H9 (cell line): ENCODE data around the gene MTCL1. TPM values are rescaled to one million over a fixed set of nuclear protein-coding genes. Genes with fewer than 3 reads are reported as not detected.

Source experiments
- DNase-seq: peaks from one replicate; pipeline ENCODE4 v3.0.0-alpha.2; 2017
- H2AFZ ChIP-seq: one replicate; pipeline ENCODE4 v1.6.1; 2013; ENCODE audit warnings: mild to moderate bottlenecking, low read length, control low read depth, moderate library complexity
- H2AK5ac ChIP-seq: 2 replicates; pipeline ENCODE4 v1.6.1; 2013; ENCODE audit warnings: low read length, control low read depth, mixed read lengths; ENCODE audit not compliant: insufficient read length
- H2BK120ac ChIP-seq: one replicate; pipeline ENCODE4 v1.6.1; 2013; ENCODE audit warnings: low read depth, mild to moderate bottlenecking, low read length, control low read depth, inconsistent platforms; ENCODE audit not compliant: poor library complexity, severe bottlenecking
- H2BK12ac ChIP-seq: 2 replicates; pipeline ENCODE4 v1.6.1; 2013; ENCODE audit warnings: low read length, control low read depth, mixed read lengths, low read depth; ENCODE audit not compliant: insufficient read length
- H2BK15ac ChIP-seq: 2 replicates; pipeline ENCODE4 v1.6.1; 2013; ENCODE audit warnings: low read depth, low read length, control low read depth
- H2BK20ac ChIP-seq: one replicate; pipeline ENCODE4 v1.6.1; 2013; ENCODE audit warnings: low read depth, mild to moderate bottlenecking, low read length, control low read depth, inconsistent platforms; ENCODE audit not compliant: poor library complexity, severe bottlenecking
- H2BK5ac ChIP-seq: 2 replicates; pipeline ENCODE4 v1.6.1; 2013; ENCODE audit warnings: low read length, control low read depth, mixed read lengths; ENCODE audit not compliant: insufficient read length
- H3K14ac ChIP-seq: 2 replicates; pipeline ENCODE4 v1.6.1; 2013; ENCODE audit warnings: low read length, control low read depth; ENCODE audit not compliant: insufficient read depth
- H3K18ac ChIP-seq: 2 replicates; pipeline ENCODE4 v1.6.1; 2013; ENCODE audit warnings: low read depth, mild to moderate bottlenecking, mixed read lengths, low read length, control low read depth; ENCODE audit not compliant: insufficient read length
- H3K23ac ChIP-seq: 2 replicates; pipeline ENCODE4 v1.6.1; 2013; ENCODE audit warnings: low read length, control low read depth, mixed read lengths, low read depth; ENCODE audit not compliant: insufficient read length
- H3K23me2 ChIP-seq: 2 replicates; pipeline ENCODE4 v1.6.1; 2013; ENCODE audit warnings: low read depth, mild to moderate bottlenecking, mixed read lengths, low read length, control low read depth; ENCODE audit not compliant: insufficient read length, poor library complexity, severe bottlenecking
- H3K27ac ChIP-seq: 2 replicates; pipeline ENCODE4 v1.5.1; 2013; ENCODE audit warnings: low read length, control low read depth, mixed read lengths, low read depth; ENCODE audit not compliant: insufficient read length
- H3K27me3 ChIP-seq: 2 replicates; pipeline ENCODE4 v1.6.1; 2013; ENCODE audit warnings: low read length, control low read depth, inconsistent platforms; ENCODE audit not compliant: insufficient read depth
- H3K4ac ChIP-seq: 2 replicates; pipeline ENCODE4 v1.6.1; 2013; ENCODE audit warnings: low read depth, mild to moderate bottlenecking, control low read depth, inconsistent platforms, low read length, moderate library complexity
- H3K4me1 ChIP-seq: 2 replicates; pipeline ENCODE4 v1.6.1; 2013; ENCODE audit warnings: low read length, control low read depth, inconsistent platforms; ENCODE audit not compliant: insufficient read depth
- H3K4me2 ChIP-seq: 2 replicates; pipeline ENCODE4 v1.6.1; 2013; ENCODE audit warnings: low read length, control low read depth, mixed read lengths; ENCODE audit not compliant: insufficient read length, insufficient read depth
- H3K56ac ChIP-seq: 2 replicates; pipeline ENCODE4 v1.6.1; 2013; ENCODE audit warnings: low read depth, mild to moderate bottlenecking, mixed read lengths, low read length, control low read depth; ENCODE audit not compliant: insufficient read length
- H3K79me1 ChIP-seq: 2 replicates; pipeline ENCODE4 v1.6.1; 2013; ENCODE audit warnings: low read depth, mild to moderate bottlenecking, moderate library complexity, low read length, control low read depth, inconsistent platforms; ENCODE audit not compliant: insufficient read depth, poor library complexity, severe bottlenecking
- H3K79me2 ChIP-seq: 2 replicates; pipeline ENCODE4 v1.6.1; 2013; ENCODE audit warnings: low read length, control low read depth, inconsistent platforms; ENCODE audit not compliant: insufficient read depth
- H3K9ac ChIP-seq: 2 replicates; pipeline ENCODE4 v1.6.1; 2013; ENCODE audit warnings: low read length, control low read depth, mixed read lengths; ENCODE audit not compliant: insufficient read length; ENCODE audit errors: extremely low read depth
- H3K9me3 ChIP-seq: one replicate; pipeline ENCODE4 v1.6.1; 2013; ENCODE audit warnings: low read depth, low read length, inconsistent platforms; ENCODE audit not compliant: control insufficient read depth
- H3T11ph ChIP-seq: one replicate; pipeline ENCODE4 v1.6.1; 2013; ENCODE audit warnings: mild to moderate bottlenecking, low read length, control low read depth, inconsistent platforms
- H4K20me1 ChIP-seq: one replicate; pipeline ENCODE4 v1.6.1; 2013; ENCODE audit not compliant: control insufficient read depth, insufficient read length, insufficient read depth
- H4K5ac ChIP-seq: 2 replicates; pipeline ENCODE4 v1.6.1; 2013; ENCODE audit warnings: low read depth, mild to moderate bottlenecking, mixed read lengths, low read length, control low read depth; ENCODE audit not compliant: insufficient read length
- H4K8ac ChIP-seq: replicated peaks from 2 replicates; pipeline ENCODE4 v1.6.1; 2013; ENCODE audit warnings: low read length, control low read depth, mixed read lengths, low read depth; ENCODE audit not compliant: insufficient read length
- H4K91ac ChIP-seq: 2 replicates; pipeline ENCODE4 v1.6.1; 2013; ENCODE audit warnings: low read depth, mild to moderate bottlenecking, moderate library complexity, mixed read lengths, low read length, control low read depth; ENCODE audit not compliant: insufficient read length
- H3K27ac Mint-ChIP-seq, 3 experiments: 2 replicates in 2 of 3; 3 replicates in 1 of 3; pipeline ENCODE4 v1.8.0; 2020 to 2021; ENCODE audit warnings: mixed read lengths in 3 of 3, mild to moderate bottlenecking in 1 of 3, moderate library complexity in 1 of 3
- H3K27me3 Mint-ChIP-seq: 2 replicates; pipeline ENCODE4 v1.8.0; 2021; ENCODE audit warnings: low read depth, mild to moderate bottlenecking, moderate library complexity, mixed read lengths
- H3K36me3 Mint-ChIP-seq, 3 experiments: 2 replicates in 2 of 3; 3 replicates in 1 of 3; pipeline ENCODE4 v1.8.0; 2020 to 2021; ENCODE audit warnings: low read depth in 3 of 3, mixed read lengths in 3 of 3; ENCODE audit not compliant: insufficient read depth in 1 of 3
- H3K4me1 Mint-ChIP-seq, 2 experiments: 2 replicates each; pipeline ENCODE4 v1.8.0; 2020; ENCODE audit warnings: mixed read lengths in 2 of 2
- H3K4me3 Mint-ChIP-seq, 2 experiments: 2 replicates in 1 of 2; 3 replicates in 1 of 2; pipeline ENCODE4 v1.8.0; 2020 to 2021; ENCODE audit warnings: mild to moderate bottlenecking in 2 of 2, mixed read lengths in 2 of 2, moderate library complexity in 1 of 2
- H3K9me3 Mint-ChIP-seq, 2 experiments: 2 replicates in 1 of 2; 3 replicates in 1 of 2; pipeline ENCODE4 v1.8.0; 2020; ENCODE audit warnings: mild to moderate bottlenecking in 2 of 2, mixed read lengths in 2 of 2, moderate library complexity in 1 of 2
- CTCF ChIP-seq: fragments of 200-600 bp; sonication (generic); conservative IDR thresholded peaks from 3 replicates; pipeline ENCODE4 v1.8.0; 2021; ENCODE audit warnings: antibody characterized with exemption, mild to moderate bottlenecking
- WGBS: extraction: QIAGEN DNeasy Blood & Tissue Kit; methylation state at CpG from one replicate; pipeline ENCODE4 v1.1.7; 2013; ENCODE audit warnings: missing lambda C conversion rate, low lambda C conversion rate, mixed read lengths; ENCODE audit not compliant: insufficient read length; ENCODE audit errors: extremely low coverage; 5-methylcytosine and 5-hydroxymethylcytosine counted together
- total RNA-seq: library from RNA; stranded (reverse); gene quantifications from 2 replicates; pipeline ENCODE4 v1.2.1, GENCODE V29; 2021

MTCL1 gene
- total RNA-seq, 1 experiment from 2014 or later = 50.7 TPM

- H3K23me2 ChIP-seq = no peaks in the 10 kb centered on the region
- no peak overlapping the region for H3K9ac ChIP-seq
- no peak overlapping the region for H3K27ac Mint-ChIP-seq
- no peak overlapping the region for H2BK15ac ChIP-seq
- H3K4me3 Mint-ChIP-seq = no peak overlapping the region
- WGBS = no CpG with 5 or more reads among the region's 1 CpG
- H3K27ac ChIP-seq = no peak overlapping the region
- no peak overlapping the region for H2AFZ ChIP-seq
- no peak overlapping the region for H3T11ph ChIP-seq
- H3K79me1 ChIP-seq = no peaks in the 10 kb centered on the region
- H3K4me1 ChIP-seq = no peaks in the 10 kb centered on the region
- H3K4me2 ChIP-seq = no peak overlapping the region
- H3K9me3 ChIP-seq = no peaks in the 10 kb centered on the region
- no peak overlapping the region for H3K18ac ChIP-seq
- H2BK12ac ChIP-seq = no peak overlapping the region
- H2BK20ac ChIP-seq = no peak overlapping the region
- TF ChIP-seq CTCF = no peak
- no peaks in the 10 kb centered on the region for H3K9me3 Mint-ChIP-seq
- H3K56ac ChIP-seq = no peak overlapping the region
- H3K27me3 Mint-ChIP-seq = no peaks in the 10 kb centered on the region
- no peaks in the 10 kb centered on the region; a peak in 1 of 7 replicates for H3K36me3 Mint-ChIP-seq
- no peaks in the 10 kb centered on the region for H3K79me2 ChIP-seq
- H3K14ac ChIP-seq = no peak overlapping the region
- no peak overlapping the region for H4K5ac ChIP-seq
- no peak for DNase-seq
- no peaks in the 10 kb centered on the region for H3K27me3 ChIP-seq
- no peak overlapping the region for H3K23ac ChIP-seq
- peaks cover 31 to 54% of the 10 kb centered on the region in 2 experiments for H3K4me1 Mint-ChIP-seq
- H4K8ac ChIP-seq = no peak overlapping the region
- H3K4ac ChIP-seq = no peak overlapping the region
- H2BK120ac ChIP-seq = no peak overlapping the region
- no peaks in the 10 kb centered on the region for H4K20me1 ChIP-seq
- no peak overlapping the region for H2BK5ac ChIP-seq
- H2AK5ac ChIP-seq = no peak overlapping the region
- no peak overlapping the region for H4K91ac ChIP-seq
Measured at GRCh38 chr18:8770657-8771056, 65.3 kb downstream of the MTCL1 start.
